GM19463 (cell line): ENCODE data around the gene ZPBP2.
"Not testable (repeated sequence)": the region's sequence is repeated elsewhere in the genome, so short reads cannot be mapped to it uniquely, and the experiment has no call there.

Experiments
- ATAC-seq: cut with Tn5 transposase; IDR thresholded peaks from one replicate; pipeline ENCODE4 v1.9.1; 2021; ENCODE audit warnings: mild to moderate bottlenecking, moderate library complexity; ENCODE audit not compliant: unreplicated experiment

Gene ZPBP2, protein sequence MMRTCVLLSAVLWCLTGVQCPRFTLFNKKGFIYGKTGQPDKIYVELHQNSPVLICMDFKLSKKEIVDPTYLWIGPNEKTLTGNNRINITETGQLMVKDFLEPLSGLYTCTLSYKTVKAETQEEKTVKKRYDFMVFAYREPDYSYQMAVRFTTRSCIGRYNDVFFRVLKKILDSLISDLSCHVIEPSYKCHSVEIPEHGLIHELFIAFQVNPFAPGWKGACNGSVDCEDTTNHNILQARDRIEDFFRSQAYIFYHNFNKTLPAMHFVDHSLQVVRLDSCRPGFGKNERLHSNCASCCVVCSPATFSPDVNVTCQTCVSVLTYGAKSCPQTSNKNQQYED

DNA sequence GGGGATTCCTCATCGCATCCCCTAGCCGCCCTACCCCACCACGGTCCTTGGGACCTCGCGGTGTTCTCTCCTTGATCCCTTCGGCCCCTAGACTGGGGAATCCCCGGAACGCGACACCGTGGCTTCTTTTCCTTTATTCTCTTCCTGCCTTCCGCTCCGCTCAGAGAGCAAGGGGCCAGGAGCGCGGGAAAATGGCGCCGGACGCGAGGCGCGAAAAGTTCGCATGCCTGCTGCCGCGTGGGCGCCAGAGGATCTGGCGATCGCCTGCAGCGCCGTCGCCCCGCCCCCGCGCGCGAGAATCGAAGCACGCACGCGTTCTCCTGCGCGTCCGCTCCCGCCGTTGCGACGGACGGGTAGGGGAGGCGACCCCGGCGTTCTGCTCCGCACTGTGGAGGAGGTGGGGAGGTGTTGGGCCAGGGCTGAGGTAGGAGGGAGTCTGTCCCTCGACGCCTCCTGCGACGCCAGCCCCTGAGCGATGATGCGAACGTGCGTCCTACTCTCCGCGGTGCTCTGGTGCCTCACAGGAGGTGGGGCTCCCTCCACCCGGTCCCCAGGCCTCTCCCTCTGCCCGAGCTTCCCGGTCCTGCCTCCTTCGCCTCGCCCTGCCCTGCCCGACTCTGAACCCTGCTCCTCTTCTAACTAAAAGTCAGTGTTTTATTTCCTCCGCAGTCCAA is at the start of gene ZPBP2:
ZPBP2 (plus strand) TSS at position 323 of the 674 bp plus-strand sequence; CDS start at position 476, 153 bp downstream.
- no peak for ATAC-seq

DNA sequence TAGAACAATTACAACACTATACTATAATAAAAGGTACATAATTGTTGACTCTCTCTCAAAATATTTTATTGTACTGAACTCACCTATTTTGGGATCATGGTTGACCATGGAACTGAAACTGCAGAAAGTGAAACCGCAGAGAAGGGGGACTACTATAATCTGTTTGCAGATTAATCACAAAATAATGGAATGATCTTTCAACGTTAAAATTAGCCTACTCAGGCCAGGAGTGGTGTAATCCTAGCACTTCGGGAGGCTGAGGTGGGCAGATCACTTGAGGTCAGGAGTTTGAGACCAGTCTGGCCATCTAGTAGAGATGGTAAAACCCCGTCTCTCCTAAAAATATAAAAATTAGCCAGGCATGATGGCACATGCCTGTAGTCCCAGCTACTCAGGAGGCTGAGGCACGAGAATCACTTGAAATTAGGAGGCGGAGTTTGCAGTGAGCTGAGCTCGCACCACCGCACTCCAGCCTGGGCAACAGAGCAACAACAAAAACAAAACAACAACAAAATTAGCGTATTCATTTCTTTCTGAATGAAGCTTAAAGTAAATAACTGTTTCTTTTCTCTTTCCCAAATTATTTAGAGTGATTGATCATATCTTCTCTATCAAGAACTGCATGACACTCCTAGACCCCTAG is 49.5 kb upstream of the ZPBP2 start:
- no peak for ATAC-seq

DNA sequence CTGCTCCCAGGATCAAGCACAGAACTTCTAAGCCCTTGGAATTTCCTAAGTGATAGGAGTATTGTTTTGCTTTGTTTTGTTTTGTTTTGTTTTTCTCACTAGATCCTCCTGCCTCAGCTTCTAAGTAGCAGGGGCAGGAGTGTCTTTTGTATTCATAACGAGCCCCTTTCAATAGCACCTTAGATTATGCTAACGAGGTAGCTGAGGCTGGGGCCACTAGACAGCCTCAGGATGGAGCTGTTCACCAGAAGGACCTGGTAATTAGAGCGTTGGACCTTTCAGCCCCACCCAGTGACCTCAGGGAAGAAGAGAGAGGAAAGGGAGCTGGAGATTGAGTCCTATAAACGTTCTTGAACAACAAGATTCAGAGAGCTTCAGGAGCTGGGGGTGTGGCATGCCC is 47.5 kb upstream of the ZPBP2 start:
- no peak for ATAC-seq

DNA sequence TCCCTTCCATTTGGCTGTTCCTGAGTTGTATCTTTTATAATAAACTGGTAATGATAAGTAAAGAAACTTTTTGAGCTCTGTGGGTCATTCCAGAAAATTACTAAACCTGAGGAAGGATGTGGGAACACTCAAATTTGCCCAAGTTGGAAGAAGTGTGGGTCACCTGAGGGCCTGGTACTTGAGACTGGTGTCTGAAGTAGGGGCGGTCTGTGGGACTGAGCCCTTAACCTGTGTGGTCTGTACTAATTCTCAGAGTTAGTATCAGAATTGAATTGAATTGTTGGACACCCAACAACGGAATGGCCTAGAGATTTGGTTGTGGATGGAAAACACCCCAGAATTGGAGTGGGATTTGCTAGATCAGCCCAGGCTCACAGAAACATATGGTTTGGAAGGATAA is 47.0 kb upstream of the ZPBP2 start:
- no peak for ATAC-seq

DNA sequence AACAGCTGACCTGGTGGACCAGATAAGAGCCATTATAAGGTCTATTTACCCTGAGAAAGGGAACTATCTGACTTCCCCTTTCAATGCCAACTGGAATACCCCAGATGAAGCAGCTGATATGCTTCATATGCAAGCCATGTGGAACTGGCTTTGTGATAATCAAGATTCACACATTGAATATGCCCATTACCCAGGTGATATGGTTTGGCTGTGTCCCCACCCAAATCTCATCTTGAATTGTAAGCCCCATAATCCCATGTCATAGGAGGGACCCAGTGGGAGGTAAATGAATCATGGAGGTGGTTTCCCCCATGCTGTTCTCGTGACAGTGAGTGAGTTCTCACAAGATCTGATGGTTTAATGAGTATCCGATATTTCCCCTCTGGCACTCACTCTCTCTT is 46.0 kb upstream of the ZPBP2 start:
- ATAC-seq = no peak

DNA sequence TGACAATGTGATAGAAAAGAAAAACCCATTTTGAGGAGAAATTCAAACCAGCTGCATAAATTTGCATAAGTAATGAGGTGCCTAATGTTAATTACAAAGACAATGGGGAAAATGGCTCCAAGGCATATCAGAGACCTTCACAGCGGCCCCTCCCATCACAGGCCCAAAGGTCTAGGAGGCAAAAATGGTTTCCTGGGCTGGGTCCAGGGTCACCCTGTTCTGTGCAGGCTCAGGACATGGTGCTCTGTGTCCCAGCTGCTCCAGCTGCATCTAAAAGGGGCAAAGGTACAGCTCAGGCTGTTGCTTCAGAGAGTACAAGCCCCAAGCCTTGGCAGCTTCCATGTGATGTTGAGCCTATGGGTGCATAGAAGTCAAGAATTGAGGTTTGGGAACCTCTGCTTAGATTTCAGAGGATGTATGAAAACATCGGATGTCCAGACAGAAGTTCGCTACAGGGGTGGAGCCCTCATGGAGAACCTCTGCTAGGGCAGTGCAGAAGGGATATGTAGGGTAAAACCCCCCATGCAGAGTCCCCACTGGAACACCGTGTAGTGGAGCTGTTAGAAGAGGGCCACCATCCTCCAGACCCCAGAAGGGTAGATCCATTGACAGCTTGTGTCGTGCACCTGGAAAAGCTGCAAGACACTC is 44.5 kb upstream of the ZPBP2 start:
- ATAC-seq = no peak

DNA sequence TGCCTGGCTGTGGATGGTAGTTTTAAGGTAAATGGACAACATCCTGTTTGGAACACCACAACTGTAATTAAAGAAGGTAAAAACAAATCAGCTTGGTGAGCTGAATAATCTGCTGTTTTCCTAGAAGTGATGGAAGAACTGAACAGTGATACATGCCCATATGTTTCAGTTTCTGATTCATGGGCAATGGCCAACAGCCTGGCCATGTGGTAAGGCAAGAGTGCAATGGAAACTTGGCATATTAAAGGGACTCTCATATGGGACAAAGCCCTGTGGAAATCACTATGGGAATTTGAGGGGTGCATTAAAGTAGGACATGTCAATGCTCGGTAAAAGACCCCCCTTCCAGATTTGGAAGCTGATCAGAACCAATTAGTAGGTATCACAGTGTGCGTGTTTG is 41.7 kb upstream of the ZPBP2 start:
- no peak for ATAC-seq

DNA sequence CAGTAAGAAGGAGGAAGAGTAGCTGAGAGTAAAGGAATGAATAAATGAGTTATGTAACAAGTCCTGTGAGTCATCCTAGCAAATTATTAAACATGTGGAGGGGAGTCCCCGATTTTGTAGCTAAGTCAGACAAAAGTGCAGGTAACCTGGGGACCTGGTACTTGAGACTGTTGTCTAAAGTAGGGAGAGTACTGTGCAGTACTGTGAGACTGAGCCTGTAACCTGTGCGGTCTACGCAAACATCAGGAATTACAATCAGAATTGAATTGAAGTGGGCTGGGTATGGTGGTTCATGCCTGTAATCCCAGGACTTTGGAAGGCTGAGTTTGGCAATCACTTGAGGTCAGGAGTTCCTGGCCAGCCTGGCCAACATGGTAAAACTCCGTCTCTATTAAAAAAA is 39.6 kb upstream of the ZPBP2 start:
- no peak for ATAC-seq

DNA sequence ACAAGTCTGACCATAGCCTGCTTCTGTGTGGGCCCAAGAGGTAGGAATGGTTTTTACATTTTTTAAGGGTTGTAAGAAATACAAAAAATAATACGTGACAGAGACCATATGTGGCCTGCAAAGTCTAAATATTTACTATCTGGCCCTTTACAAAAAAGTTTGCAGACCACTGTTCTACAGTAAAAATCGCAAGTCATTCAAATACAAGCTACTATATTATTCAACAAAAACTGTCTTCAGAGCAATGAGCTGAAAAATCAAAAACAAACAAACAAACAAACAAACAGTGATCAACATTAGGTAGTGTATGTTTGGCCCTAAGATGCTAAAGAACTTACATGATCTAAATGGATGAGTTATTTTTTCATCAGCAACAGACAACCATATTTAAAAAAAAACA is 36.4 kb upstream of the ZPBP2 start:
- ATAC-seq = no peak

DNA sequence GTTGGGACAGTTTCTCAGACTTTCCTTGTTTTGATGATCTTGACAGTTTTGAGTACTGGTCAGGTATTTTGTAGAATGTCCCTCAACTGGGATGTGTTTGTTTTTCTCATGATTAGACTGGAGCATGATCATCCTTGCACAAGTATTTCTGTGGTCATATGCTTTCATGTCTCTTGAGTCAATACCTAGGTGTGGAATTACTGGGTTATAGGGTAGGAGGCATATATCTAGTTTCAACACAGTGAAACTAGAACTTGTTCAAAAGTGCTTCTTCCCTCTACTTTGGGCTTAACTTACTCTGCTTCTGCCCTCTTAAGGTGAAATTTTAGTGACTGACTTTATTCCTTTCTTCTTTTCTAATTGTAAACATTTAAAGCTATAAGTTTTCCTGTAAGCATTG is 34.0 kb upstream of the ZPBP2 start:
- no peak for ATAC-seq

DNA sequence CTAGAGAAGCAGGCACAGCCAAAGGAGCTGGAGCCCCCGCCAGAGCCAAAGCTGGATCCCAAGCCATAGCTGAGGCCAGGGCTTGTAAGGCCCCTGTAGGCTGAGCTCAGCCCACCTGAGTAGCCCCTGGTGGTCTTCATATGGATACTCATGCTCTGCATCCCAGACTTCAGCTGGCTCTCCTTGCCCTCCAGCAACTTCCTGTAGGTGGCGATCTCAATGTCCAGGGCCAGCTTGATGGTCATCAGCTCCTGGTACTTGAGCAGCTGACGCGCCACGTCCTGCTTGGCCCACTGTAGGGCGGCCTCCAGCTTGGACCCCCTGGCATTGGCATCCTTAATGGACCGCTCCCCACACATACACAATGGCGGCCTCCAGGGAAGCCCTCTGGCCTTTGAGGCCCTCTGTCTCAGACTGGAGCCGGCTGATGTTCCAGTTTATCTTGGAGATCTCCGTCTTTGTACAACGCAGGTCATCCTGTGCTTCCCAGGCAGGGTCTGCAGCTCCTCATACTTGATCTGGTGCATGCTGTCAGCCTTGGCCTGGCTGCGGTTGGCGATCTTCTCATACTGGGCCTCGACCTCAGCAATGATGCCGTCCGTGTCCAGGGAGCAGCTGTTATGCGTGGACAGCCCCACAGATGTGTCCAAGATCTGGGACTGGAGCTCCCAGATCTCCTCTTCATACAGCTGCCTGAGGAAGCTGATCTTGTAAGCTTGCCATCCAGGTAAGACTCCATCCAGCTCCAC is 32.8 kb upstream of the ZPBP2 start:
- no peak for ATAC-seq

DNA sequence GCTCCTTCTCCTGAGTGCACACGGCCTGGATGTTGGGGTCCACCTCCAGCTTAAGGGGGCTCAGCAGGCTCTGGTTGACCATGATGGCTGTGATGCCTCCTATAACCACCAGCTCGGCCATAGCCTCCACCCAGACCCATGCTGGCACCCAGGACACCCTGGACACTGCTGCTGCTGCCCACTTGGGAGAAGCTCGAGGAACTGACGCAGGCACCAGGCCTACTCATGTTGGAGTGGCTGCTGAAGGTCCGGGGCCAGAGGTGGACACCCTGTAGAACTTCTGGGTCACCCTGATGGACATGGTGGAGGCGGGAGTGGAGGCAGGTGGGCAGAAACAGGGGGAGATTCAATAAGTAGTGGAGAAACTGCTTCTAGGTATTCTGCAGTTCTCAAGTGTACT is 31.9 kb upstream of the ZPBP2 start:
- ATAC-seq = no peak

DNA sequence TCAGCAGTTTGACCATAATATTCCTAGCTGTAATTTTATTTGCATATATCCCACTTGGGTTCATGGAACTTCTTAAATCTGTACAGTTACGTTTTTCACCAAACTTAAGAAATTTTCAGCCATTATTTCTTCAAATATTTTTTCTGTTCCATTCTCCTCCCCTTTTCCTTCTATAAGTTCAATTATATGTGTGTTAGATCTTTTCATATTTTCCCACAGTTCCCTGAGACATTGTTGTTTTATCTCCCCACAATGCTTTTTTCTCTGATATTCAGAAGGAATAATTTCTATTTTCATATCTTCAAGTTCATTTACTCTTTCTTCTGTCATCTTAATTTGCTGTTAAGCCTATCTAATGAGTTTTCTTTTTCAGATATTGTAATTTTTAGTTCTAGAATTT is 29.9 kb upstream of the ZPBP2 start:
- ATAC-seq = no peak

DNA sequence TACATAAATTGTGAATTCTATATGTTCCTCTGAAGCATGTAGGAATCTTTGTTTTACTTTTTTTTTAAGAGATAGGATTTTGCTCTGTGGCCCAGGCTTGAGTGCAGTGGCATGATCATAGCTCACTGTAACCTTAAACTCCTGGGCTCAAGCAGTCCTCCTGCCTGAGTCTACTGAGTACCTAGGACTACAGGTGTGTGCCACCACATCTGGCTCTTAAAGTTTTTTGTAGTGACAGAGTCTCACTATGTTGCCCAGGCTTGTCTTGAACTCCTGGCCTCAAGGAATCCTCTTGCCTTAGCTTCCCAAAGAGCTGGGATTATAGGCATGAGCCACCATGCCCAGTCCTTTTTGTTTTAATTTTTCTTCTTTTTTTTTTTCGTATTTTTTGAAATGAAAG is 29.2 kb upstream of the ZPBP2 start:
- no peak for ATAC-seq

DNA sequence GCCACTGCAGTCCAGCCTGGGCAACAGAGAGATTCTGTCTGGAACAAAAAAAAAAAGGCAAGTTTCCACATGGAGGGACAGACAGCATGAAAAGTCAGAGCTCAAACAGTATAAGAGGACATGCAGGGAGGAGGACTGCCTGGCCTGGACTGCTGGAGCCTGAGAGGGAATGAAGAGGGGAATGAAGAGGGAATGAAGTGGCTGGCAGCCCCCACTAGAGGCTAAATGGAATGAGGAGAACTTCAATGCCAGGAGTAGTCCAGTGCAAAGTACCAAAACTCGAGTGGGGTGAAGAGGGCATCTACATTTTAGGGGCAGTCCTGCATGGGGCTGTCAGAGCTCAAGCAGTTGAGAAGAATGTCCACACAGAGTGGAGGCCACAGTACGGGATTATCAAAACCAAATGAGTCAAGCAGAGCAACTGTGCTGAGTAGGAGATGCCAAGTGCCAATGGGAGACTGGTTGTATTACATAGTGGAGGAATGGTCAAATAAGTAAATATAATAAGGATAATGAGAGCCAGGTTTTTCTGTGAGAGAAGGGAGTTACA is 26.8 kb upstream of the ZPBP2 start:
- ATAC-seq = no peak

DNA sequence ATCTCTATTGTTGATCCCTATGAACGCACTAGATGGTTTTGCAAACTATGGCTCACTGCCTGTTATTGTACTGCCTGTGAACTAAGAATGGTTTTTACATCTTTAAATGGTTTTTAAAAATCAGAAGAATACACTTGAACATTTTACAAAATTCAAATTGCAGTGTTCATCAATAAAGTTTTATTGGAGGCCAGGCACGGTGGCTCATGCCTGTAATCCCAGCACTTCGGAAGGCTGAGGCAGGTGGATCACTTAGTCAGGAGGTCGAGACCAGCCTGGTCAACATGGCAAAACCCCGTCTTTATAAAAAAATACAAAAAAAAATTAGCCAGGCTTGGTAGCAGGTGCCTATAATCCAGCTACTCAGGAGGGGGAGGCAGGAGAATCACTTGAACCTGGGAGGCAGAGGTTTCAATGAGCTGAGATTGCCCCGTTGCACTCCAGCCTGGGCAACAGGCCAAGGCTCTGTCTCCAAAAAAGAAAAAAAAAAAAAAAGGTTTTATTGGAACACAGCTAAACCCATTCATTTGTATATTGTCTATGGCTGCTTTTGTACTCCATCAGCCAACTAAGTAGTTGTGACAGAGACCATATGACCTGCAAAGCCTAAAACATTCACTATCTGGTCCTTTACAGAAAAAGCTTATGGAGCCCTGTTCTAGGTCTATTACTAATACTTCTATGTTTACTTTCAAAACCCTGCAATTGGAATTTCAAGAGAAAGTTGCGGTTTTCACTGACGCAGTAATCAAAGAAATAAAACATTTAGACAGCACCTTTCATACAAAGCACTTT is 22.8 kb upstream of the ZPBP2 start:
- no peak for ATAC-seq

DNA sequence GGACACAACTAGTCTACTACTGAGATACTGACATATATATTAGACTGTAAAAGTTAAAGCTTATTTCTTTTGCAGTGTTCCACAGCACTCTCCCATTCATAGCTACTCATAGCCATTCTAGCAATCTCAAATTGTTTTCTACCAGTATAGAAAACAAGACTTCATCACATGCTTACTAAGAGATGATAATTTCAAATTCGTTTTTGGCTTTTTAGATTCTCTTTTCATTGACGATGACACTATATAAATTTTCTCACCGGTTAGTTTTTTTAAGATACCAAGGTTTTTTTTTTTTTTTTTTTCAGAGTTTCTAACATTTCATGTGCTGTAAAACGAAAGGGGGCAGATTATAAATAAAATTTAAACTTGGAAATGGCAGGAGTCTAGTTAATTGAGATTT is 21.8 kb upstream of the ZPBP2 start:
- ATAC-seq = no peak

DNA sequence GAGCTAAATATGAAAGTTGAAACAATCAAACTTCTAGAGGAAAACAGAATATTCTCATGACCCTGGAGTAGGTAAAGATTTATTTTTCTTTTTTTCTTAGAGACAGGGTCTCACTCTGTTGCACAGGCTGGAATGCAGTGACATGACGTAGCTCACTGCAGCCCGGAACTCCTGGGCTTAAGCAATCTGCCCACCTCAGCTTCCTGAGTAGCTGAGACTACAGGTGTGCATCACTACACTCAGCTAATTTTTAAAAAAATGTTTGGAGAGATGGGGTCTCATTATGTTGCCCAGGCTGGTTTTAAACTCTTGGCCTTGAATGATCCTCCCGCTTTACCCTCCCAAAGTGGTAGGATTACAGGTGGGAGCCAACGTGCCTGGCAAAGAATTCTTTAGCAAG is 19.4 kb upstream of the ZPBP2 start:
- ATAC-seq = no peak

DNA sequence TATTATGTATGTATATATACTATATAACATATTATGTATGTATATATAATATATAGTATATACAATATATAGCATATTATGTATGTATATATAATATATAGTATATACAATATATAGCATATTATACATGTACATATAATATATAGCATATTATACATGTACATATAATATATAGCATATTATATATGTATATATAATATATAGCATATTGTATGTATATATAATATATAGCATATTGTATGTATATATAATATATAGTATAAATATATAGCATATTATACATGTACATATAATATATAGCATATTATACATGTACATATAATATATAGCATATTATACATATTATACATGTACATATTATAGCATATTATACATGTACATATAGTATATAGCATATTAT is 17.8 kb upstream of the ZPBP2 start:
- ATAC-seq = not testable (repeated sequence)

DNA sequence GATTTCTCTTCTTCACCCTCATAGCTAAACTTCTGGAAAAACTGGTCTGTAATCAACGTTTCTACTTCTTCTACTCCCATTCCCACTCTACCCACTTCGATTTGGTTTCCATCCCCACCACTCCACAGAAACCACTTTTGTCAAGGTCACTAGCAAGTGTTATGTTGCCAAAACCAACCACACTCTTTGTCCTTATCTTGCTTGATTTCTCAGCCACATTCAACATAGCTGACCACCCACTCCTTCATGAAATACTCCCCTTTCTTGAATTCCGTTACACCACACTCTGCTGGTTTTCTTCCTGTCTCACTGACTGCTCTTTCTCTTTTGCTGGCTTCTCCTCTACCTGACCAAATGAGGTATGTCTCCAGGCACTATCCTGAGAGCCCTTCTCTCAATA is 15.8 kb upstream of the ZPBP2 start:
- ATAC-seq = no peak
